Superior temporal gyrus (tissue), 1 donor: ENCODE measurements around the gene GDF11.
"Not testable (repeated sequence)": the region's sequence is repeated elsewhere in the genome, so short reads cannot be mapped to it uniquely, and the experiment has no call there.

Experiments
- DNase-seq: peaks from one replicate; pipeline ENCODE4 v3.0.0-alpha.2; 2016; ENCODE audit errors: extremely low spot score

Gene GDF11

DNA sequence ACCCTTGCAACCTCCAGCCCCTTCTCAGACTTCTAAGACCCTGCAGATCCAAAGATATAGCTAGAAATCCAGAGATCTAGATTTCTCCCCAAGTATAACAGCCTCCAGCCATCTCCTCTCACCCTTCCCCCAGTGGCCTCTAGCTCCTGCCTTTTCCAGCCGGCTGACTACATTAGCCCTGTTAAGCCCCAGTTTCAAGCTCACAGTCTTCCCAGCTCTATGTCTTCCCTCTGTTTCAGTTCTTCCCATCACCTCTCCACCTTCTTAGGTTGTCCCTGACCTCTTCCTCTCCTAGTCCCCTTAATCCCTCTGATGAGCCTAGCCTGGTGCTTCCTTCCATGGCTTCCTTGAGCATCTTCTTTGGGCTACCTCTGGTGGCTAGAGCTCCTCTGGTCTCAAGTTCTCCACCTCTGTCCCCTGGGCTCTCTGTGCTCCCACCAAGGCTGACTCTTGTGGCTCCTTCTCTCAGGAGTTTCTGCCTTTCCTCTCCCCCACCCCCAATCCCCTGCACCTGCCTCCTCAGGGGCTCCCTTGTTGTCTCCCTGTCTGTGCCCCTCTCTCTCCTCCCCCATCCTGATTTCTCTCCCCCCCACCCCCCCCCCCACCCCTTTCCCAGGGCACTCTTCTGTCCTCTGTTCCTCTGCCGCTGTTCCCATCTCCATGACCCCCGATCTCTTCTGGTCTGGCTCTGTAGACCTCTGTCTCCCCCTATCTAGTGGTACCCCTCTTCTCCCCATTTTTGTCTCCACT lies 816 bp upstream of the GDF11 start:
- DNase-seq = no peak

DNA sequence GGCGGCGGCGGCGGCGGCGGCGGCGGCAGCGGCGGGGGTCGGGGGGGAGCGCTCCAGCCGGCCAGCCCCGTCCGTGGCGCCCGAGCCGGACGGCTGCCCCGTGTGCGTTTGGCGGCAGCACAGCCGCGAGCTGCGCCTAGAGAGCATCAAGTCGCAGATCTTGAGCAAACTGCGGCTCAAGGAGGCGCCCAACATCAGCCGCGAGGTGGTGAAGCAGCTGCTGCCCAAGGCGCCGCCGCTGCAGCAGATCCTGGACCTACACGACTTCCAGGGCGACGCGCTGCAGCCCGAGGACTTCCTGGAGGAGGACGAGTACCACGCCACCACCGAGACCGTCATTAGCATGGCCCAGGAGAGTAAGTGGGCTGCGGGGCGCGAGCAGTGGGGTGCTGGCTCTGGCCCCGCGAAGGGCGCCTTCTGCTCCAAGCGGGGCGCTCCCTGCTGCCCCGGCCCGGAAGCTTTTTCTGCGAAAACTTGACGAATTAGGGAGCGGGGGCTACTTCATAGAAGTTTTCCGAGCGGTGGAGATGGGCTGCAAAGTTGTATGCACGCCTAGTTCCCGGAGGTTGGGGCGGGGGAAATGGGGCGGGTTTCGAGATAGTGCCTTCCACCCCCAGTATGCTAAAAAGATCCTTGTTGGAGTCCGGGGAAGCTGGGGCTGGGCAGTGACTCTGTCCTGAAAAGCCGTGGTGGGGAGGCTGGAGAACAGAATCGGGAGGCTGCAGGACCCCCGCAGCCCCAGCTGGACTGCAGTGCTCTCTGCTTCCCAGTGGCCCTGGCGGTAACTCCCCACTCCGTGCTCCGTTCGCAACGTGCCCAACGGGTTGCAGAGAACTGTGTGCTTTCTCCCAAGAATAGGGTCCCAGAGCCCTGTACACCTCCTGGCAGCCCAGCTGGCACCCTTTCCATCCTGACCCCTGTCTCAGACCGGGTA lies 751 bp downstream of the GDF11 start:
- no peak for DNase-seq

DNA sequence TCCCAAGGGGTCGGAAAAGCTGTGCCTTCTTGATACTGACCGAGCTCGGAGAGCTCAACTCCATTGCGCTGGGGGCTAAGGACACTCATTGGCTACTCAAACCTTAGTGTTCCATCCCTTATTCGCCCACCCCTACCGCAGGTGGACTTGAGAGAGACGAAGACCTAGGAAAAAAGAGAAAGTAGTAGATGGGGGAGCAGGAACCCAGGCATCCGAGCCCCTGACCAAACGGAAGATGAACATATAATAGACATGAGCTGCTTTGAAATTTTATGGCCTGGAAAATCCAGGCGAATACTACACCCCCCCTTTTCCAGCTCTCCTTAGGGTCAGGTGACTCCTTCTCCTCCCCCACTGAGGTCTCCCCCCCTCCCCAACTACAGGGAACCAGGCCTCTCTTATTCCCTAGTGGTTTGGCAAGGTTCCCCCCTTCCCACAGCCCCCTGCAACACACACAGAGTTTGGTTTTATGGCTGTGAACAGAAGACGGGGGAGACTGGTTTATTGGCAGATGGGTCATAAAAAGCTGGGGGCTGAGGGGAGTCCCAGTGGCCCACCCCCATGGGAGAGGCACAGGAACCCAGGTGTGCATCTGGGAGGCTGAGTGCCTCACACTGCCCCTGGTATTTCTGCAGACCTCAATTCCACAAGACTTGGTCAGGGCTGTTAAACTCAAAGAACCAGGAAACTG lies 1.6 kb downstream of the GDF11 start:
- DNase-seq = no peak

DNA sequence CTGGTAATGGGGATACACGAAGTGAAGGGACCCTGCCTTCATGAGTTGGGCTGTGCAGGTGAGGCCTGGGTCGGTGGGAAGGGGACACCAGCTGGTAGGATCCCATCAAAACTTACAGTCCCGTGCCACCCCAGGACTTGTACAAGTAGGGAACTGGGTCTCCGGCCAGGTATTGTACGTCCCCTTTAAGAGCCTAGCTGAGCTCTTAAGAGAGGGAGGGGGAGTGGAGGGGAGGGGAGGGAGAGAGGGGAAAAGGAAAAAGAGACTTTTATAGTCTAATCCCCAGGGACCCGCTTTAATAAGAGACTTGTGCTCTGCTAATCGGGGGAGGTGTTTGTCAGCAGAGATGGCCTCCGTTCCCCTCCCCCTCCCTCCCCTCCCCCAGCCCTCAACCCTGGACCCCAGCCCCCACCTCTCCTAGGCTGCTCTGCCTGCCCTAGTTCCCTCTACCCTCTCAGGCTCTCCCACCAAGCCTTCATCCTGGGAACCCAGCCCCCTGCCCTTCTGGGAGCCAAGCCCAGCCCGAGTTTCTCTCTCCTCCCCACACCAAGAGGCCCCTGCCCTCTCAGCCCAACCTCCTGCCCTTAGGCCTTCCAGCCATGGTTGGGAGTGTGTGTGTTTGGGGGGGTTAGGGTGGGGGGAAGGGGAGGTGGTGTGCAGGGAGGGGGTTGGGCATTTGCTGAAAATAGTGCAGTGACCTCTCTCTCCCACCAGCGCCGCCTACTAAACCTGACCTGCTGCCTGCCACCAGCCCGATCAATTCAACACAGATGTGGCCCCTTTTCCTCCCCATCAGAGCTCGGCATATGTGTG lies 2.6 kb downstream of the GDF11 start:
- no peak for DNase-seq

DNA sequence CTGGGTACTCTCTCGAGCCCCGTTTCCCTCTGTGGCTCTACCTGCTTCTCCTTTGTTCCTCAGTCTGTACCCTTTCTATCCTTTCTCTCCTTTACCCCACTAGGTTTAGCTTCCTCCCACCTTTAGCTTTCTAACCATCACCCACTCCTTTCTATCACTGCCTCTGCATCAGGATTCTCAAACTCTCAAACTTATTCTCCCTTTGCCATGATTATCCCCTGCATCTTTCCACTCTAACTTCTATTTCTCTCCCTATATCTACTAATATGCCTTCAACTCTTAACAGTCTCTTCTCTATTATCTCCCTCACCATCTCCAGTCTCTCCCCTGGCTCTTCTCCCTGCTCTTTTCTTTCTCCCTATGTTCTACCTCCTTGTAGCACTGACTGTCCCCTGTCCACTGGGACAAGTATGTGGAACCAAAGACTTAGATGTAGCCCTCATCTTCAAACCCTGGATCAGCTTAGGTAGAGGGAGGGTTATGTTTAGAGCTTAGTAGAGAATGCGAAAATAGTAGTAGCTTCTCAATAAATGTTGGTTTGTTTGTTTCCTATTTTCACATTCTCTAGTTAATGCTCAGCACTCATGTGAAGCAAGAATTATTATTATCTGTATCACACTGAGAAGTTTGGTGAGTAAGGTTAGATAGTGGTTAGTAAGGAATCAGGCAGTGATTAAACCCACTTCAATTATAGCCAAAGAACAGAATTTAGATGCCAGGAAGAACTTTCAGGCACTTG lies 3.4 kb downstream of the GDF11 start:
- no peak for DNase-seq

DNA sequence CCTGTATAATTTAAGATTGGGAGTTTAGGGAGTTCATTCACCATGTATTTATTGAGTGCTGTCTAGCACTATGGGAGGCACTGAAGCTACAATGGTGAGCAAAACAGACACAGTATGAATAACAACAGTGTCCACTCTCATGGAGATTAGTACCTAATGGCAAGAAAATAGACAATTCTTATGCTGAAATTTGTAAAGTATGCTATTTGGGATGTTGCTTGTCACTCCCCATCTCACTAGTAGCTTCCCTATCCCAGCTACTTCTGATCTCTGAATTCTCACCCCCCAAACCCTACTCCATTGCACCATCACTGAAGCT lies 4.0 kb downstream of the GDF11 start:
- DNase-seq = no peak

DNA sequence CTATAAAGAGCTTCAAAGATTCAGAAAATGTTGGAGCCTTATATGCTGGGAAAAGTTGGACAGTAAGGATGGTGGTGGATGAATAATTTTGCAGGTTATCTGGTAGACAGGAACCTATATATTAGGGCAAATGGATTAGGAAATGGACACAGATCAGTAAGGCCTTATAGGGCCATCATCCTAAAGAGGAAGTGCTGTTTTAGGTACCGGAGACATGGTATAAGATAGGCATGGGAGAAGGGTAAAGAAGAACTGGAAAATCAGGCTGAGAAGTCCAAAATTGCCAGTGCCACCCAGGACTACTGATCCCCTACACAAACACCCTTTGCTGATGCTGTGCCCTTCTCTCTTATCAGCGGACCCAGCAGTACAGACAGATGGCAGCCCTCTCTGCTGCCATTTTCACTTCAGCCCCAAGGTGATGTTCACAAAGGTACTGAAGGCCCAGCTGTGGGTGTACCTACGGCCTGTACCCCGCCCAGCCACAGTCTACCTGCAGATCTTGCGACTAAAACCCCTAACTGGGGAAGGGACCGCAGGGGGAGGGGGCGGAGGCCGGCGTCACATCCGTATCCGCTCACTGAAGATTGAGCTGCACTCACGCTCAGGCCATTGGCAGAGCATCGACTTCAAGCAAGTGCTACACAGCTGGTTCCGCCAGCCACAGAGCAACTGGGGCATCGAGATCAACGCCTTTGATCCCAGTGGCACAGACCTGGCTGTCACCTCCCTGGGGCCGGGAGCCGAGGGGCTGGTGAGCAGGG lies 5.5 kb downstream of the GDF11 start:
- no peak for DNase-seq

DNA sequence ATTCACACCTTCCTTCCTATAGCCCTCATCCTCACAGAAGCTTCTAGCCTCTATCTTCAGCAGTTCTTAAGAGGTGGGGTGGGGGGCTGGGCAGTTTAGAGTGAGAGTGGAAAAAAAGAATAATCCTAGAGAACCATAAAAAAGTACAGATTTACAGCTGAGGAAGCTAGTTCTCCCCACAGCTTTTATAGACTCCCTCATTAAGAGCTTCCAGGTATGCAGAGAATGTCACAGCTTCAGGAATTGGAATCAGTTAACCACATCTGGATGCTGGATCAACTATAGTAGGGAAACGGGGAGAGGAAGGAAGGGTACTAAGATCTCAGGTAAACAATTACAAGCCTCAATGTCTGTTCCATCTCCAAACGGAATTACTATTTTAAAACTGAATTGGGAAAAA lies 12.3 kb downstream of the GDF11 start:
- no peak for DNase-seq

DNA sequence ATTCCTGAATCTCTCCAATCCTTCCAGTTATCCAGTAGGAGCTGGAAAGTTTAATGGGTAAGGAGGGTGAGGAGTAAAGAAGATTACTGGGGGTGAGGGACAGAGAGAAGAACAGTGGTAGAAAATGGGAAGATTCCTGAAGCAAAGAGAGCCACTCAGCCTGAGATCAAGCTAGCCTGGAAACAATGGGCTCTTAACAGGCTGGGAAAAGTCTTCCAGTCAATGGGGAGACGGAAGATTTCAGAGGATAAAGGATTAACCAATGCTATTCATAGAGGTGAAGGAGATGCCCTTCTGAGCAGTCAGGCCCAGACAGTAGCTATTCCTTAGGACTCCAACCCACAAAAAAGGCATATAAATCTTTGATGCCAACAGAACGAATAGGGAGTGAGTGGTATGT lies 14.8 kb downstream of the GDF11 start:
- DNase-seq = no peak

DNA sequence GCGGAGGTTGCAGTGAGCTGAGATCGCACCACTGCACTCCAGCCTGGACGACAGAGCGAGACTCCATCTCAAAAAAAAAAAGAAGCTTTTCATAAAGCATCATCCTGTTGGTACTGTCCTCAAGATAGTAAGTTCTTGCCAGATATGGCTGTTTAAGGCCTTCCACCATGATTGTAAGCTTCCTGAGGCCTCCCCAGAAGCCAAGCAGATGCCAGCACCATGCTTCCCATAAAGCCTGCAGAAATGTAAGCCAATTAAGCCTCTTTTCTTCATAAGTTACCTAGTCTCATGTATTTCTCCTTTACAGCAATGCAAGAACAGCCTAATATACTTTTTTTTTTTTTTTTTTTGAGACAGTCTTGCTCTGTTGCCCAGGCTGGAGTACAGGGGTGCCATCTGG lies 15.7 kb downstream of the GDF11 start:
- not testable (repeated sequence) for DNase-seq

DNA sequence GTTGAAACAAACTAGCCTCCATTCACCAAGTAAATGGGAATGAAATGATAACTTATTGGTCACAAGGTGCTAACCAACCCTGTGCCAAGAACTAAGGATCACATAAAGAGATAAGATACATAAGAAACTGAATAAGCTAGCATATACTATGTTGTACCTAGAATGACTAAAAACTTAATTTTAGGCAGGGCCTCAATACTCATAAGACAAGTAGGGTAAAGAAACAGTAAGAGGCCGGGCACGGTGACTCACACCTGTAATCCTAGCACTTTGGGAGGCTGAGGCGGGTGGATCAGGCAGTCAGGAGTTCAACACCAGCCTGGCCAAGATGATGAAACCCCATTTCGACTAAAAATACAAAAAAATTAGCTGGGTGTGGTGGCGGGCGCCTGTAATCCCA lies 17.7 kb downstream of the GDF11 start:
- DNase-seq = no peak

DNA sequence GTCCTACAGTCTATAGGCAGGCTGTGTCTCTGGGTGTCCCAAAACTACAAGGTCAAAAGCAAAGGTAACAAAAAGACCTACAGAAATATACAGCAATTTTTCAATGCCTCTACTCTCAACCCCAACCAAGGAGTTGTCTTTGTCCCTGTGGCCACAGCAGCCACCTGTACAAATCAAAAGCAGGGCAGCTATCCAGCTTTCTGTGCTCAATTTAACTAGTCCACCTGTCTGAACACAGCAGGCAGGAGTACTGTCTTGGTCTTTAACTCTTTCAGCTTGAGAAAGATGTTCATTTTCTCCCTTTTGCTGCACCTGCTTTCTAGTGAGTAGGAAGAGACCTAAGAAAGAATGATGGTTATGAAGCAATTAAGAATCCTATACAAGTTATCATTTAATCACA lies 19.7 kb downstream of the GDF11 start:
- DNase-seq = no peak

DNA sequence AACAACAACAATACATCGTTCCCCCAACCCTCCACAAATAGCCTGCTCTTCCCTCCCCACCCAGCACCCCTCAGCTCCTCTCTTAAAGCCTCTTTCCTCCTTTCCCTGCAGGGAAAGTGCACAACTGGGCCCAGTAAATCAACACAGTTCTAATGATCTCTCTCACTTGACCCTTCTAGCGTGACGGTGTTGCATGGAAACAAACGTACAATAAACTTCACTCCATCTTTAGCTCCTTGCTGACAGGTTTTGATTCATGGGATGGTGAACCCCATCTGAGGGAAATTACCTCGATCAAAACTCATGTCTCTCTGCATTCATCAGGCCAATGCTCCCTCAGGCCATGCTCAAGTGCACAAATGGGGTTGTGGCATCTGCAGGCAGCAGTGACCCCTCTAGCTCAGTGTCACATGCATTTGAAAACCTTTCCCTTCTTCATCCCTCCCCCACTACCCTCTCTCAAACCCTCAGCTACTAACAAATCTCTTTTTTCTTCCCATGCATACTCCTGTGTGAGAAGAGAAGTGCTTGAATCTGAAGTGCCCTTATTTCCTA lies 22.9 kb downstream of the GDF11 start:
- no peak for DNase-seq

DNA sequence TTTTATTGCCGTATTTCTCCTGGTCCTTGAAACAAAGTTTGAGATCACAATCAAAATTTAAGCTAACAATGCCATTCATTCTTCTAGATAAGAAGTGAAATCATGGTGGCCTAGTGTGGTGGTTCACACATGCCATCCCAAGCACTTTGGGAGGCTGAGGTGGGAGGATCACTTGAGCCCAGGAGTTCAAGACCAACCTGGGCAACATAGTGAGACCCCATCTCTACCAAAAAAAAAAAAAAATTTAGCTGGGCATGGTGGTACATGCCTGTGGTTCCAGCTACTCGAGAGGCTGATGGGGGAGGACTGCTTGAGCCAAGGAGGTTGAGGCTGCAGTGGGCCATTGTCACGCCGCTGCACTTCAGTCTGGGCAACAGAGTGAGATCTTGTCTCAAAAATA lies 24.2 kb downstream of the GDF11 start:
- no peak for DNase-seq

DNA sequence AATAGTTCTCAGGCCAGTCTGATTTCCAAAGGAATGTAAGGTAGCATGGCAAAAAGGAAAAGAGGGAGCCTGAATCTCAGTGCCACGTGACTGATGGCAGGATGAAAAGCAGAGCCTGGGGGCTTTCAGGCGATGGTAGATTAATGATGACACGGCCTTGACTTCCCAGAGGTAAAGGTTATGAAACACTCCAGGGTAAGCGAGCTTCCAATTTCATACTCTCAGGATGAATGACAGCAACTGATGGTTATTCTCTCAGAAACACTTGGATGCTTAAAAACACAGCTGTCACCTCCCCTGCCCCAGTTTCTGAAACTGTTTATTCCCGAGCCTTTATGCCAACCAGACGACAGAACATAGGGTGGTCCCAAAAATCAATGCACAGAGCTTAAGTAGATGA lies 28.8 kb downstream of the GDF11 start:
- DNase-seq = no peak

DNA sequence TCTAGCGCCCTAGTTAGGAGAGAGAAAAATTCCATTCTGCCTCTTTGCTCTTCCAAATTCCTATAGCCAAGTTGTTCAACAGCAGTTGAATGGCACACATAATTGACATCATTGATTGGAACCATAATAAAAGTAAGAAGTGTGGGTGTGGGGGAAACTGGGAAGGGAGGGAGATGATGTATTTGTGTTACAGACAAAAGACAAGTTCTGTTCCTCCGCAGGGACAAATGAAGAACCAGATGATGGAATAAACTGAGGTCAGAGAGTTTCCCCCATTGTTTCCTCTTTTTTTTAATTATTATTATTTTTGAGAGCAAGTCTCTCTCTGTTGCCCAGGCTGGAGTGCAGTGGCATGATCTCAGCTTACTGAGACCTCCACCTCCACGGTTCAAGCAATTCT lies 34.9 kb downstream of the GDF11 start:
- DNase-seq = no peak

DNA sequence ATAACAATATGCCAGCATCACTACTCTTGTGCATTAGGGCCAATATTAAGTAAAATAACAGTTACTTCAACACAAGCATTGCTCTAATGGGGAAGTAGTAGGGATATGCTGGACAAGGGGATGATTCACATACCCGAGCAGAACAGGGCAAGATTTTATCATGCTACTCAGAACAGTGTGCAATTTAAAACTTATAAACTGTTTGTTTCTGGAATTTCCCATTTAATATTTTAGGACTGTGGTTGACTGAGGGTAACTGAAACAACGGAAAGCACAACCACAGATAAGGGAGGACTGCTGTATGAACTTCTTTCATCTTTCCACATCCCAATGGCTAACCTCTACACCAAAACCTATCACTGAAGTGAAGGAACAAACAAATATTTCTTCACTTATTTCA lies 37.8 kb downstream of the GDF11 start:
- DNase-seq = no peak

DNA sequence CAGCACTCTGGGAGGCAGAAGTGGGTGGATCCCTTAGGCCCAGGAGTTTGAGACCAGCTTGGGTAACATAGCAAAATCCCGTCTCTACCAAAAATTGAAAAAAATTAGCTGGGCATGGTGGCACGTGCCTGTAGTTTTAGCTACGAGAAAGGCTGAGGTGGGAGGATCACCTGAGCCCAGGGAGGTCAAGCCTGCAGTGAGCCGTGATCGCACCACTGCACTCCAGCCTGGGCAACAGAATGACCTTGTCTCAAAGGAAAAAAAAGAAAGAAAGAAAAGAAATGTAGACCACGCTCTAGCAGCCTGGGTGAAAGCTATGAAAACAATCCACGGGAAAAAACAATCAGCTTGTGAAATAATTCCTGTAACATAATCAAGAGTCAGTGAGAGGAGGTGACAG lies 45.6 kb downstream of the GDF11 start:
- DNase-seq = no peak

DNA sequence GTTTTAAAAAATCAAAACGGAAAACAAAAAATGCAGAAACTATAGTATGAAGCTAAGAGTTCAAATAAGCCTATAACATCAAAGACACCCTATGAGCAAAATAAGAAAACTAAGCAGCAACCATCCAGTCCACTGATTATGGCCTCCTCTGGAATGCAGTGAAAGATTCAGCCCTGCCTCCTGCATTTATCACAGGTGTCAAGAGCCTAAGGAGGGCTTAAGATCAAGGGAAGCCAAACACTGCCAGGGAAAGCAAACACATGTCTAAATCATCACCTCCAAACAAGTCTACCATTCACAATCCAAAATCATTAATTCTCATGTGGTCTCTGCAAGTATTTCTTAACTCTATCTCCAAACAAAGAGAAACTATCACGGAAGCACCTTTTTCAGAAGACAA lies 46.2 kb downstream of the GDF11 start:
- no peak for DNase-seq

DNA sequence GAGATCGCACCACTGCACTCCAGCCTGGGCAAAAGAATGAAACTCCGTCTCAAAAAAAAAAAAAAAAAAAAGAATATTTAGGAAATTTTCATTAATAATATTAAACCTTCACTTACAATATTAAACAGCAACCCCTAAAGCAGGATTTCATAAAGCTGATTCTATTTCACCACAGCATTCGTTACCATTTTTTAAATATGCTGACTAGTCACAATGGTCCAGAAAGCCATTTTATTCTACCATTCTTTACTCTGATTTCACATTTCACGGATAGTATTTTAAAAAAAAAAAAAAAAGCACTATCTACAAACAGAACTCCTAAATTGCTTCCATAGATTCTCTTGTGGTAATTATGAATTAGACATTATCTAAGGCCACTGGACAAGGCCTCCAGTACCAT lies 47.0 kb downstream of the GDF11 start:
- DNase-seq = no peak
